Measurements from ENCODE around the gene BCAR1.

GRCh38 chr16:75293772-75294171 is 42.3 kb upstream of the BCAR1 start:
- TF ChIP-seq EZH2 (IDR thresholded peaks at IDR 0.05; ENCODE audit: low read depth, unreplicated experiment), result no peak
- TF ChIP-seq CTCF (conservative IDR thresholded peaks at IDR 0.05; ENCODE audit: low read depth in 2 of 2), result no peak
- TF ChIP-seq POLR2AphosphoS5 (IDR thresholded peaks at IDR 0.05; ENCODE audit: low read depth), result no peak
- TF ChIP-seq EZH2phosphoT487 (IDR thresholded peaks at IDR 0.05; ENCODE audit: unreplicated experiment), result no peak
- TF ChIP-seq JUNB (IDR thresholded peaks at IDR 0.05; ENCODE audit: unreplicated experiment), result no peak
- no peak for TF ChIP-seq REST (IDR thresholded peaks at IDR 0.05; ENCODE audit: unreplicated experiment)
- TF ChIP-seq ETS1 (IDR thresholded peaks at IDR 0.05), result no peak
- TF ChIP-seq ZNF114 (CRISPR knock-in tag; IDR thresholded peaks at IDR 0.05), result no peak
- no peak for TF ChIP-seq STAT1 (IDR thresholded peaks at IDR 0.05; ENCODE audit: unreplicated experiment)
- no peak for TF ChIP-seq CREB1 (CRISPR knock-in tag; IDR thresholded peaks at IDR 0.05; ENCODE audit: low read depth)
